Measurements from ENCODE around the gene ELL. TPM values are rescaled to one million over a fixed set of nuclear protein-coding genes. Genes with fewer than 3 reads are reported as not detected.

ELL gene
- total and polyA plus RNA-seq, 9 of the 15 experiments (the other 6 are each of a cell fraction or from before 2014, with no cell fraction given) = 0.24 to 22.5 (median 4.1) TPM

- TF ChIP-seq THAP12 (CRISPR knock-in tag; IDR thresholded peaks at IDR 0.05) (peak; percentile 55; the same call in 1 of the 2 replicates), MYC (IDR thresholded peaks at IDR 0.05; ENCODE audit: low read depth, low read length) (peak; percentile 39; the same call in 1 of the 2 replicates), MYC (CRISPR knock-in tag; IDR thresholded peaks at IDR 0.05; ENCODE audit: borderline replicate concordance, low read depth) (peak; percentile 43; the same call in 1 of the 2 replicates), HMG20B (CRISPR knock-in tag; IDR thresholded peaks at IDR 0.05) (no peak), HDAC8 (tag; IDR thresholded peaks at IDR 0.05) (no peak), TCF7L2 (IDR thresholded peaks at IDR 0.05; ENCODE audit: low read depth, low read length) (no peak), E2F3 (CRISPR knock-in tag; IDR thresholded peaks at IDR 0.05) (peak; percentile 51; the same call in 1 of the 2 replicates), ZKSCAN1 (IDR thresholded peaks at IDR 0.05; ENCODE audit: low read depth, low read length) (no peak), POLR2H (tag; IDR thresholded peaks at IDR 0.05; ENCODE audit: low read depth) (no peak), NR3C1 (CRISPR knock-in tag; IDR thresholded peaks at IDR 0.05) (no peak; the same call in 1 of the 2 replicates), KLF13 (tag; IDR thresholded peaks at IDR 0.05; ENCODE audit: borderline replicate concordance, low read depth) (0 out of 2 replicates have a peak, but pooled peaks have one; percentile 23), BCOR (IDR thresholded peaks at IDR 0.05) (0 out of 2 replicates have a peak, but pooled peaks have one; percentile 6), ZBTB43 (CRISPR knock-in tag; IDR thresholded peaks at IDR 0.05) (no peak), KAT7 (CRISPR knock-in tag; IDR thresholded peaks at IDR 0.05; ENCODE audit: borderline replicate concordance) (no peak), RBM34 (IDR thresholded peaks at IDR 0.05; ENCODE audit: borderline replicate concordance, insufficient read depth, low read length) (no peak; the same call in 1 of the 2 replicates), CXXC5 (CRISPR knock-in tag; IDR thresholded peaks at IDR 0.05) (peak; percentile 75), DACH1 (IDR thresholded peaks at IDR 0.05; ENCODE audit: partially characterized antibody) (no peak), PHTF2 (CRISPR knock-in tag; IDR thresholded peaks at IDR 0.05) (no peak), RUNX1 (IDR thresholded peaks at IDR 0.05; ENCODE audit: low read depth) (no peak), ZNF146 (CRISPR knock-in tag; IDR thresholded peaks at IDR 0.05; ENCODE audit: unreplicated experiment) (no peak), NKRF (IDR thresholded peaks at IDR 0.05; ENCODE audit: borderline replicate concordance) (peak; percentile 78; the same call in 1 of the 2 replicates), SAFB2 (IDR thresholded peaks at IDR 0.05; ENCODE audit: borderline replicate concordance, low read depth, low read length, severe bottlenecking) (no peak), MTA1 (IDR thresholded peaks at IDR 0.05; ENCODE audit: borderline replicate concordance) (no peak), ZNF408 (CRISPR knock-in tag; IDR thresholded peaks at IDR 0.05; ENCODE audit: low read depth) (no peak)
These were observed 84.2 kb downstream of the ELL start, which contains the start of gene ISYNA1 (continued) for GRCh38 chr19:18437491-18438330.
